ENCODE results near the gene MAP3K9. TPM values are rescaled to one million over a fixed set of nuclear protein-coding genes. Genes with fewer than 3 reads are reported as not detected.

MAP3K9 gene
- total and polyA plus RNA-seq, 2 of the 8 experiments (the other 6 are each of a cell fraction or from before 2014, with no cell fraction given), result 9.8 to 24.7 TPM

GRCh38 chr14:70722418-70722817, 86.9 kb downstream of the MAP3K9 start (continued):
- TF ChIP-seq RXRA (IDR thresholded peaks at IDR 0.05; ENCODE audit: insufficient read depth, low read depth, low read length) (no peak), TBP (IDR thresholded peaks at IDR 0.05; ENCODE audit: low read depth, low read length) (no peak), JUND (IDR thresholded peaks at IDR 0.05; ENCODE audit: low read length) (no peak), SUZ12 (IDR thresholded peaks at IDR 0.05; ENCODE audit: low read length) (no peak), TCF12 (IDR thresholded peaks at IDR 0.05; ENCODE audit: low read depth, low read length) (no peak)

Data from H1 (cell line).